Ishikawa (cell line): ENCODE data around the gene SATB2.

Source experiments
- CEBPB ChIP-seq: IDR thresholded peaks from 2 replicates; pipeline ENCODE4 v1.6.1; 2012
- CREB1 ChIP-seq: IDR thresholded peaks from 2 replicates; pipeline ENCODE4 v1.6.1; 2012; ENCODE audit warnings: low read depth
- EGR1 ChIP-seq: IDR thresholded peaks from 2 replicates; pipeline ENCODE4 v1.6.1; 2012
- EP300 ChIP-seq: IDR thresholded peaks from 2 replicates; pipeline ENCODE4 v1.6.1; 2012; ENCODE audit warnings: borderline replicate concordance
- FOXM1 ChIP-seq: IDR thresholded peaks from 2 replicates; pipeline ENCODE4 v1.6.1; 2012; ENCODE audit warnings: low read depth, borderline replicate concordance
- MAX ChIP-seq: IDR thresholded peaks from 2 replicates; pipeline ENCODE4 v1.6.1; 2012
- NFIC ChIP-seq: IDR thresholded peaks from 2 replicates; pipeline ENCODE4 v1.6.1; 2012
- RAD21 ChIP-seq: IDR thresholded peaks from 2 replicates; pipeline ENCODE4 v1.6.1; 2012; ENCODE audit warnings: low read depth
- REST ChIP-seq: IDR thresholded peaks from 2 replicates; pipeline ENCODE4 v1.6.1; 2012; ENCODE audit warnings: low read depth, mild to moderate bottlenecking
- TAF1 ChIP-seq: IDR thresholded peaks from 2 replicates; pipeline ENCODE4 v1.6.1; 2012; ENCODE audit warnings: low read depth, mild to moderate bottlenecking
- TCF12 ChIP-seq: IDR thresholded peaks from 2 replicates; pipeline ENCODE4 v1.6.1; 2012; ENCODE audit warnings: low read depth
- USF1 ChIP-seq: IDR thresholded peaks from 2 replicates; pipeline ENCODE4 v1.6.1; 2012
- YY1 ChIP-seq: IDR thresholded peaks from 2 replicates; pipeline ENCODE4 v1.6.1; 2012; ENCODE audit warnings: low read depth
- ZBTB7A ChIP-seq: IDR thresholded peaks from 2 replicates; pipeline ENCODE4 v1.6.1; 2012; ENCODE audit warnings: low read depth

- TF ChIP-seq FOXM1 (no peak), REST (no peak), TAF1 (no peak), RAD21 (no peak), TCF12 (no peak), MAX (no peak), USF1 (no peak), CEBPB (no peak), NFIC (no peak), EP300 (no peak), YY1 (no peak), EGR1 (no peak), CREB1 (no peak), ZBTB7A (no peak)
Measured at GRCh38 chr2:199407421-199407820, 50.3 kb downstream of the SATB2 start.
